NCI-H1105 treated with DMSO at 0.1 percent for 48 hours (cell line): Measurements from ENCODE around the gene IYD.
A peak's percentile ranks its signal among the peaks of the same experiment; 100 is the strongest.

ENCODE experiments used
- DNase-seq: peaks from one replicate; lab custom pipeline; 2025; lab: John Stamatoyannopoulos, UW

Gene IYD

DNA sequence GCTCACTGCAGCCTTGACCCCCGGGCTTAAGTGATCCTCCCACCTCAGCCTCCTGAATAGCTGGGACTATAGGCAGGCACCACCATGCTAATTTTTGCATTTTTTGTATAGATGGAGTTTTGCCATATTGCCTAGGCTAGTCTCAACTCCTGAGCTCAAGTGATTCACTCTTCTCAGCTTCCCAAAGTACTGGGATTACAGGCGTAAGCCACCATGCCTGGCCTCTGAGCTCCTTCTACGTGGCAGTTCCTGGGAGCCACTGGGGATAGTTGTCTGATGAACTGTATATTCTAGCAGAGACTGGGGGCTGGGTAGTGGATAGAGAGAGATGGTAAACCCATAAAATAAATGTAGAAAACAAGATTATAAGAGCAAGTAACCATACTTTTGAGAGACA, 26.1 kb downstream of the IYD start:
- DNase-seq: no peak

DNA sequence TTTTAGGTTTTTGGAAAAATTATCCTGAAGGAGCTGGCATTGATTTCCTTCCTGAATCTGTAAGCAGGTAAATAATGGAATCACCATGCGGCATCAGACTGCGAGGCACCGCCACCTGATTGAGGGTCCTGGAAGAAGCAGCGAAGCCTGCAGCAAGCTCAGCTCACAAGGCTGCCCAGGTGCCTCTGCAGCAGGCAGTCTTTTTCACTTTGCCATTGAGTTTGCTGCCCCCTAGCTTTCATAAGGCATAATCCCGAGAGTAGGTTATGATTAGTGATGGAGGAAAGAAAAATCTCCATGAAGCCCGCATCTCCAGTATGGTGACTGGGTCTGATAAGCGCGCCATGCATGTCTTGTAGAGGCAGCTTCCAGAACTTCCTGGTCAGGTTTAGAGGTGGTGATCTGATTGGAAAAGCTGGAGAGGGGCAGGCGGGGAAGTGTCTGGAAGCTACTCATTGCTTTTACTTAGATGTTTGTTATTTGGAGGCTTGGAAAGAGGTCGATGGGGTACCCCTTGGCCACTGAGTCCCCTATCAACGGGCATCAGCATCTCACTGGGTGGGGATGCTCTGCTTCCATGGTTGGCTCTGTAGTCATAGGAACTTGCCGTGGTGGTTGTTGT, 26.7 kb downstream of the IYD start:
- peak; percentile 87 for DNase-seq

DNA sequence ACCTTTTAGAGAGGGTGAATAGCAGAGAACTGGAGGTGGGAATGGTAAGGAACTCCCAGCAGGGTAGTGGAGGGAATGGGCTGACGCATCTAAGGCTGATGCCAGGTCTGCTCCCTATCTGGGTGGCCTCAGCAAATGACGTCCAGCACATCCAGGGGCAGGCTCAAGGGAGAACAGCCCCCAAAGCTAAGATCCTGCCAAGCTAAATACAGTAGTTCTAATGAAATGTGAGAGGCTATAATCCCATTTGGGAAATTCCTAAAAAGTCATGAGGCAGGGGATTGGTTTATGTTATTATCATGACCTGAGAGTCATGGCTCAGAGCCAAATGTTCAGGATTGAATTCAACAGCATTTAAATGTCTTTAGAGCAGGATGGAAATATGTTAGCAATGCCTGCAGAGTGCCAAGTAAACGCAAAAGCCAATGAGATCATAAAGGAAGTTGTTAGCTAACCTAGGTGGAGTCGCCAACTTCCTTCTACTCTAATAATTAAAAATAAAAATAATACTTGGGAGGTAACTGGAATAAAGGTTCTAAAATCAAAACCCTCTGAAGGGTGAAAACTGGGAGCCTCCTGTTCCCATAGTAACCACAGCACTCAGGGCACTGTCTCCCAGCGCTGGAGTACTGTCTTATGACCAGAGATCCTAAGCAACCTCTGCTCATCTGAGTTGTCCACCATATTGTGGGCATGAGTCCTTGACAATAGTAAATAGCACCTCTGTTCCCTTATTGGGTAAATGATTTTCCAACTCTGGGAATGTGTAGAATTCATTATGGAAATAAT, 34.8 kb downstream of the IYD start:
- peak; percentile 53 for DNase-seq

DNA sequence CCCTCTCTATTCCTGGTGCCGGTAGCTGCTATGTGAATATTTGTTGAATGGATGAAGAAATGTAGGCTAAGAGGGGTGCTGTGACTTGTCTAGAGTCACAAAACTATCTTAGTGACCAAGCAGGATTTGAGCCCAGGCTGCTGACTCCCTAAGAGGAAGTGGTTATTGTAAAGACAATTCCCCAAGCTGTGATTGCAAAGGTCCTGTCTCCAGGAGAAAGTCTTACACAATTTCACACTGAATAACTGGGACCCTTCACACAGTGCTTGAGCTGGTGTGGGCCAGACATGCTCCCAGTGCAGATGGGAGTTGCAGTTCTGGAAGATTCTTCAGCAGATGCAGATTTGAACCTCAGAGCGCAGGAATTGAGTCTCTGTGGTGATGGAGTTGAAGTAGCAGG, 38.1 kb downstream of the IYD start:
- DNase-seq: no peak

DNA sequence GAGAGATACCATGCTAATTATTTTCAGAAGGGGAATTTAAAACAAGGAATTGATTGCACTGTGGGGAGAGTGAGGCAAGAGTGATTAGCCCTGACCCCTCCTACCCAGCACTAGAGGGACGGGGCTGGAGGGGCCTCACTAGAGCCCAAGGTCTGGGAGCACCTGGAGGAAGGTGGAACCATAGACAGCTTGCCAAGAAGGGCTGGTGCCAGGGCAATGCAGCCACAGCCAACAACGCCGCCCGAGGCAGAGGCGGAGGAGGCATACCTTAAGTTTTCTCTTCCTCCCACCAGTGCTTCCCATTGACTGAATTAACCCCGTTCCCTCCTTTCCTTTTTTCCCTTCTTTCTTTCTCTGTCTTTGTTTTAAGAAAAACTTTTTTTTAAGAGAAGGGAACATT, 40.0 kb downstream of the IYD start:
- peak; percentile 19 for DNase-seq

DNA sequence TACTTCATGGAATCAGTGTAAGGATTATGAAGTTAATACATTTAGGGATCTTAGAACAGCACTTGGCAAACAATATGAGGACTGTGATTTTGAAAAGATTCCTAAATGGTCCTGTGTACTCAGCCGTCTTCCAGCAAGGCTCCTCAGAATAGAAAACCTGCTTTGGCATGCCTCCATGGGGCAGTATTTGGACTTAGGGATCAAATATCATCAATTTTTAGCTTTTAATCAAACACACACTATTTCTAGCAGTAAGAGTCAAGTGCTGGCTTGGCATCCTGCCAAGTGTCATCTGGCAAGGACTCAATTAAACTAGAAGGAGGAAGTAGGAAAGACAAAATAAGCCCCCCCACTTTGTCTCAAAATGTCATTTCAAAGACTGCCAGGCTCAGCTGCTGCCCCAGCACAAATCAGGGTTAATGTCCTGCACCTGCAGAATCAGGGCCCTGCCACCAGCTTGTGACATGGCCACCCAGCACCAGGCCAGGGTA, 40.8 kb downstream of the IYD start:
- DNase-seq: peak; percentile 88

DNA sequence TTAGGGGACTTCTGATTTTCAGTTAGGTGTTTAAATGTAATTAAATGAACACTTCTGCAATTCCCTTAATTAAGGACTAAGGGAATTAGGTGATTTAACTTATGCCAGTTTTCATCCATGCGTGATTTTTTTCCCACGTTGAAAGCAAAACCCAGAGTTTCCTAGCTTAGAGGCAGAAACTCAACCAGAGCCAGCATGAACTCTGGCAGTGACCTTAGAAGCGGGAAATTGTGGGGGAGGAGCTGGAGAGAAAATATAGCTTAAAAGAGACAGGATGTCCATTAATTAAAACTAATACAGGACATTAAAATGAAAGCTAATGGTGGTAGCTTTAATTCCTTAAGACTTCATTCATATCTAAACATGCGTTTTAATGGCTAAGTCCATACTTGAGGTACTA, 41.6 kb downstream of the IYD start:
- DNase-seq: no peak

DNA sequence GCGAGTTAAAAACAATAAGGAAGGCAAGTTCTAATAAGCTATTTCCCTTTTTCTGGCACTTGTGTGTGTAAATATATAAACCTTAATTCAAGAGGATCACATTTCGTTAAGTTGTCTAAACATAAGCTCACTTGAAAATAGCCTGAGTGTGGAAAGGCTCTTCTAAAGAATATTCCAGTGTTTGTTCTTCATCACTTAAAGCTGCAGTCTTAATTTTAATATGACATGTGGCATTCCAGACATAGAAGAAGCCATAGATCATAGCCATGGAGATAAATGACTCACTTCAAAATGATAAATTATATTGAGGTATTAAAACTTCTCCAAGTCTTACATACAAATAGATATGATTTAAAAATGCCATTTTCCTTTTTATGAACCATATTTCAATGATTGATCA, 42.1 kb downstream of the IYD start:
- DNase-seq: no peak

DNA sequence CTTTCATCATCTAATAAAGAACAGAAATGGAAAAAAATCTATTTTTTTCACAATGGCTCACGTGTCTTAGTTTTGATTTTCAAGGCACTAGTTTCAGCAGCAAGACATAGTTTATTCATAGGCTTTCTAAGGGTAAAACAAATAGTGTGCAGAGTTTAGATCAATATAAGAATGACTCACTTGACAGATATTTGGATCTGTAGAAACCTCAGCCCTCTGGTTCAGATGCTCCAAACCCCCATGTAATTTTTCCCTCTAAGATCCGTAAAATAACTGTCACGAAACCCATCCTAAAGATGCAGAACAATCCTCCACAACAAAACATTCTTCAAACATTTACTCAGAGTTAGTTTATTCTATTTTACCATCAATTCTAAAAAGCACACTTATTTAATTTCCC, 43.4 kb downstream of the IYD start:
- no peak for DNase-seq

DNA sequence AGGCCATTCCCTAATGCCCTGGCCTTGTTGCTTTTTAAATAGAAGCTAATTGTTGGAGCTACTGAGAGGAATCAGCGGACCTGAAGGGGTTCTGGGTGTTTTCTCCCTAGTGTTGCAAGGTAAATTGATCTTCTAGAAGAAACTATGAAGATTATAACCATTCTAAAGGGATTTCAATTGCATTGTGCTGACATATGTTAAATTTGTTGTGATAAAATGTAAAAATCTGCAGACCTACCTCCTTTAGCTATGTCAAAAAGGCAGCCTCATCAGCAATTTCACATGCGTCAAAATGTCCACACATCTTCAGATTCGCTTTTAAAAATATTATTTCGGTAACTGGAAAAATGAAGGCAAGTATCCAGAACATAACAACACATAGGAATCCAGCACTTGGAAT, 44.4 kb downstream of the IYD start:
- no peak for DNase-seq

DNA sequence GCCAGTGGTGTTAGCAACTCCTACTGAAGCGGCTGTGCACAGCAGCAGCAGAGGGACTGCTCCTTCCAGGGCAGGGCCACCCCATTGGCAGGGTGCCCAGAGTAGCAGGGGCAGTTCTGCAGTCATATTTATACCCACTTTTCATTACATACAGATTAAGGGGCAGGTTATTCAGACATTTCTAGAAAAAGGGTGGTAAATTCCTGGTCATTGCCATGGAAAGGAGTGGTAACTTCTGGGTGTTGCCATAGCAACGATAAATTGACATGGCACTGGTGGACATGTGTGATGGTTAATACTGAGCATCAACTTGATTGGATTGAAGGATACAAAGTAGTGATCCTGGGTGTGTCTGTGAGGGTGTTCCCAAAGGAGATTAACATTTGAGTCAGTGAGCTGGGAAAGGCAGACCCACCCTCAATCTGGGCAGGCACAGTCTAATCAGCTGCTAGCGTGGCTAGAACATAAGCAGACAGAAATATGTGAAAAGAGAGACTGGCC, 45.0 kb downstream of the IYD start:
- no peak for DNase-seq

DNA sequence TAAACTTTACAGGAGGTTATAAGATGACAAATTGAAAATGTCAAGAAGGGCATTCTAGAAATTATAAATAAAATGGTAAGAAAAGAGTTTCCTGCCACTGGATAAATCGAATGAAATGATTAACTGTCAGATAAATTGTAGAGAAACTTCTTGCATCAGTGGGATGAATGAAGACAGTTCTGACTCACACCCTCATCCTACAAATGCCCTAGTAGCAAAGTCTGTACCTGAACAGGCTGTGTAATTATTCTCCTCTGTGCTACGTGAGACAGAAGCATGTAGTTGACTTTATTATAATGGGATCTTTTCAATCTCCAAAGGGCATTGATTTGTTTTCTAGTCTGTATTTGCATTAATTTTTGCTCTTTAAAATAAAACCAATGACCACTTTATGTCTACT, 47.3 kb downstream of the IYD start:
- DNase-seq: no peak

DNA sequence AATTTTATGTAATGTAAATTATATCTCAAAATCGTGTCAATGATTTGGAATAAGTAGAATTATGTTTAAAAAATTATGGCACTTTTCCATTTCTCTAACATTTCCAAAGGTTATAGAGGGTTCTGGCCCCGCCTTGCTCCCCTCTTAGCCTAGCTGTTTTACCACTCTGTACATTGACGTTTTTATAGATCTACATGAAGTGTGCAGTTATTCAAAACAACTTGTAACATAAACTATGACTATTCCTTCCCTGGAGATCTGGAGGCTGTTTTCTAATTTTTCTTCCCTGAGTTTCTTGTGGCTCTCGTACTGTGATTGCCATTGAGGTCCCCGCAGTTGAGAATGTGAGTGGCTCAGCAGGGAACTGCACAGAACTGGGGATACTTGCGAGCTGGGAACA, 48.4 kb downstream of the IYD start:
- no peak for DNase-seq

DNA sequence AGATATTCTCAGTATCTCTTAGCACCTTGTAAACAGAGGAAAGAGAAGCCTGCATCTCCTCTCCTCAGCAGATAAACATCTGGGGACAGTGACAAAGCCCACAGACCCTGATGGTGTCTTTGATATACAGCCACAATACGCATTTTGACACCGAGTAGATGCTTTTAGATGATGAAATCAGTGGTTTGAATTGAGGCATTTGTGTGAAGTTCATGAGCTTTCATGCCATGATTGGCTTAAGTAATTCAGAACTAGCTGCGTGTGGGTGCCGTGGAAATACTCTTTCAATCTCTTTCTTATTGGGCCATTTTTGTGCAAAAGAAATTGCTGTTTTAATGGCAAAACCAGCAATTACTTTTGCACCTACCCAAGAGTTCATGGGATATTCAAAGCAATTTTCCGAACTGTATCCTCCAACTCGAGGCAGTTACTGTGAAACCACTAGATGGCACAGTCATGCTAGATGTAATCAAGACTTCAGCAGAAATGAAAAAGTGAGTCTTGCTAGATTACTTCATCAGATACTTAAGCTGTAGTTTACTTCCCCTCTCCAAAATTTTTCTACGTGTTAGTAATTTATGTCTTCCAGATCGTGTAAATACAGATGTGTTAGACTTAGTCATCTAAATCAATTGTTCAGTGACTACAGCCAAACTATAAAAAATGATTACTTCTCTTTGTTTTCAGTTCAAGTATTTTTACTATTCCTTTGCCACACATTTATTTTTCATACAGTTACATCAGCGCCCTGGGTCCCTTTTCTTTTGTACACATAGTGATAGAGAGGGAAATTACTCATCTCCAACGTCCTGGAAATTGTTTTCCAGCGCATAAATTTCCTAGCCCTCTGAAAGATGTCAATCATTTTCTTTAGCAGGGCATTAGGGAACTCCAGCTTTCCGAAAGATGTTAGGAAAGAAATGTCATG, 49.4 kb downstream of the IYD start:
- DNase-seq: peak; percentile 78

DNA sequence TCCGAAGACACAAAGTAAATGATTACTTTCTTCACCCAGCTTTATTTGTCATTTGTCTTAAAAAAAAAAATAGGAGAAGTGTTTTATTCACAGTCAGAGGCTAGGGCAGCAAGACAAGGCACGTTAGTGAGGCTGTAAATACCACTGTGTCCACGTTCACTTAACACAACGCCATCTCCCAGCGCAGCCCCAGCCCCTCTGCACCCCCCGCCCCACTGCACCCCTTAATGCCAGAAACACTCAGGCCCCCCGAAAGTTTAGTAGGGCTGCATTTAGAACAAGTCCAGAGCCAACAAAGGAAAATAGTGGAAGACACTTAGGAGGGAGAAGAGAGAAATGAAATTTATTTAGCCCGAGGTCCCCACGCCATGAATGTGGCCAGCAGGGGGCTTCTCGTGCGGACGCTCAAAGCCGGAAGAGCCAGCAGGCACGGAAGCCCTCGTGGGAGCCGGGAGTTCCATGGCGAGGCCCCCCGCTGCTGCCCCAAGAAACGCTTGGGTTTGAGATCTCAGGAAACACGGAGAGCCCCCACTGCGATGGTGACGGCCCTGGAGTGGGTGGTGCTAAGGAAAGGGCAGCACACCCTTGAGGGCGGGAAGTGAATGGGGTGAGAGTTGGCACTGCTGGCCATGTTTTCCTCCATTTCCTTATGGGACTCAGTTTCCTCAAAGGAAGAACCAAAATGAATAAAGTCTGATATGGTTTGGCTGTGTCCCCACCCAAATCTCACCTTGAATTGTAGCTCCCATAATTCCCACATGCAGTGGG, 50.2 kb downstream of the IYD start:
- no peak for DNase-seq

DNA sequence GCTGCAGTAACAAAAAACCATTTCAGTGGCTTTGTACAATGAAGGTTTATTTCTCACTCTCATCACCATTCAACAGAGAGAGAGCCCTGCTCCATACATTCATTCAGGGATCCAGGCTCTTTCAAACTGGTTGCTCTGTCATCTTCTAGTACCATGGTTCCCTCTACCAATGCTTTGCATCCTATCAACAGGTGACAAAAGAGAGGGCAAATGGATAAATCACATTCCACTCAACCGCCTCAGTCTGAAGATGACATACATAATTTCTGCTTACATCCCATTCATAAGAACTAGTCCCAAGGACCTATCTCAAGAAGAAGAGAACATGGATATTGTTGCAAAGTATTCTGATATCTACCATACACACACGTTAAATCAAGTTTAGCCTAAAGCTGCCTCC, 51.6 kb downstream of the IYD start:
- DNase-seq: no peak

DNA sequence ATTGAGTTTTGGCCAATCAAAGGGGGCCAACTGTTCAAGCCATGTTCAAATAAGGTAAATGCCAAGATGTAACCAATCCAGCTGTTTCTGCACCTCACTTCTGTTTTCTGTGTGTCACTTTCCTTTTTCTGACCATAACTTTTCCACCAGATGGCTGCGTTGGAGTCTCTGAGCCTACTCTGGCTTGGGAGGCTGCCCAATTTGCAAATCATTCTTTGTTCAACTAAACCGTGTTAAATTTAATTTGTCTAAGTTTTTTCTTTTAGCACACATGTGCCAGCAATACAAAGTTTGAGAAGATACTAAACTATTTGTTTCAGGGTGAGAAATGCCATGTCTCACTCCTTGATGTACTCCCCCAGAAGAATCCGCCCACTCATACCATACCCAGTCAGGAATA, 52.1 kb downstream of the IYD start:
- no peak for DNase-seq

DNA sequence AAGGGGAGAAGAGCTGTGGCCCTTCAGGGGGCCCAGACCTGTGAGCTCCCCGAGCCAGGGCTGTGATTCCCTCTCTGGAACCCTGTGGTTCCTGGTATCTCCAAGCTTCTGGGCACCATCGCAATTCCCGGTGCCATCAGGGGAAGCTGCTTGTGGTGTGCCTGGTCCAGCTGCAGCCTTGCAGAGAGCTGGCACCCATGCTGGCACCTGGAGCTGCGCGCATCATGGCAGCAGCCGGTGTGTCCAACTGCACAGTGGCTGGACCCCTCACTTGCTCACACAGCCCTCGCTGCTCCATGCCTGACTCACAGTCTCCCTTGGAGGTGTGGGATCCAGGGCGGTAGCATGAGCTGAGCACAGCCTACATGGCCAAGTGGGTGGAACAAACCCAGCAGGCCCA, 56.7 kb downstream of the IYD start:
- no peak for DNase-seq

DNA sequence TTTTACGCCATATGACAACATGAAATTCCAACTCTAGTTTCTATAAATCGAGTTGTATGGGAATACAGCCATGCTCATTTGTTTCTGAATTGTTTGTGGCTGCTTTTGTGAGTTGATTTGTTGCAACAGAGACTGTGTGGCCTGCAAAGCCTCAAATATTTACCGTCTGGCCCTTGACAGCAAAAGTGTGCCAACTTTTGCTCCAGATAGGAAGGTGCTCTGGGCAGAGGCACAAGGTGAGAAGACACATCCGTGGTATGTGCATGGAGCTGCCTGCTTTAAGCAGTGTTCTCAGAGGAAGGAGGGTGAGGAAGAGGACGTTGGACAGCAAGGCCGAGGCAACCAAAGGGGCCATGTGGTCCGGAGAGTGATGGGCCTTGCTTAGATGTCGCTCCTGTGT, 57.4 kb downstream of the IYD start:
- no peak for DNase-seq

DNA sequence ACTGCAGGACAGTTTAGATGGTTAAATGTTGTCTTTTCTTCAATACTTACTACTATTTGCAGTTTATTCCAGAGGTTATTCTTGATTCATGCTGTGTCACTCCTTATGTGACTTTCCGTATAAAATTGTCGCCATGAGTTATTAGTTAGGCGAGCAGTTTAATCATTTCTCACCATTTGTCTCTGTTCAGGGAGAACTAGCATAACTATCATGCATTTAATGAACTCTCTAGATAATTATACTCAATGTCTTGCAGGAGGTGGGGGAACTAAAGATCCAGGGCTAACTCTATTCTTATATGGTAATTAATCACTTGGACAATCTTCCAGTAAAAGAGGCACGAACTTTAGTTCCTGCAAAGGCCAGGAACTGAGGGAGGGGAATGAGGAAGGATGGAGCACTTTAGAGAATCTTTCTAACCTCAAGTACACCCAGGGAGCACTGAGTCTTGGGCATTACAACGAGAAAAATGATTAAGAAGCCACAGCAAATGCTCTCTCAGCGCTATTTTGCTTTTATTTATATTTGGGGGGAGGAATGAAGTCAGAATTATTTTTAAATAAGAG, 58.3 kb downstream of the IYD start:
- DNase-seq: no peak

DNA sequence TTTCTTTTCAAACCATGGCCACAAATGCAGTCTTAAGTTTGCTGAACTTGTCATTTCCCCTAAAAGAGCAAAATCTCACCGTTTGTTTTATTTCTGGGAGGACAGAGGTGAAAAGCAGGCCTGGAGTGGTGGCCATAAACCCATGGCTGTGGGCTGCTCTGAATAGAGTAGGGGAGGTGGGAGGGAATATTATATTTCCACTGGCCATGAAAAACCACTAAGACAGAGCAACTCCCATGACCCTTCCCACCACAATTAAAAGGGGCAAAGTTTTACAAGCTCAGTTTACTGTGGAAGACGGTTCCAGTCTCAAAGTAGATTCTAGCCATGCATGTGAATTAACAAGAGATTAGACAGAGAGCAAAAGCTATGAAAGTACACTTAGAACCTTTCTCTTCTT, 59.0 kb downstream of the IYD start:
- DNase-seq: no peak
